SKM-1 (cell line): ENCODE measurements around the gene ZBTB46.

Experiments used
- DNase-seq: peaks from one replicate; lab custom pipeline; 2025; ENCODE audit not compliant: unreplicated experiment; lab: John Stamatoyannopoulos, UW

The ZBTB46 gene

GRCh38 chr20:63748070-63748933 is 82.8 kb downstream of the ZBTB46 start:
- no peak for DNase-seq

- DNase-seq, result no peak
Observed at GRCh38 chr20:63747622-63748069, 83.4 kb downstream of the ZBTB46 start.

- DNase-seq, result no peak
Observed at GRCh38 chr20:63746751-63747315, 84.2 kb downstream of the ZBTB46 start.

- no peak for DNase-seq
Observed at GRCh38 chr20:63745961-63746731, 84.9 kb downstream of the ZBTB46 start.

- no peak for DNase-seq
Observed at GRCh38 chr20:63745424-63745805, 85.6 kb downstream of the ZBTB46 start.

GRCh38 chr20:63744574-63745423 is 86.3 kb downstream of the ZBTB46 start:
- DNase-seq, result no peak

- no peak for DNase-seq
Observed at GRCh38 chr20:63744158-63744557, 86.9 kb downstream of the ZBTB46 start.

- DNase-seq, result no peak
Observed at GRCh38 chr20:63743210-63743970, 87.7 kb downstream of the ZBTB46 start.

GRCh38 chr20:63742381-63743024 is 88.6 kb downstream of the ZBTB46 start:
- no peak for DNase-seq

GRCh38 chr20:63741676-63742380 is 89.2 kb downstream of the ZBTB46 start:
- DNase-seq, result no peak

GRCh38 chr20:63741354-63741675 is 89.7 kb downstream of the ZBTB46 start:
- no peak for DNase-seq

- DNase-seq, result no peak
Observed at GRCh38 chr20:63740627-63741353, 90.3 kb downstream of the ZBTB46 start.

GRCh38 chr20:63740070-63740626 is 90.9 kb downstream of the ZBTB46 start:
- no peak for DNase-seq

- DNase-seq, result peak; percentile 13
Observed at GRCh38 chr20:63739130-63740069, 91.7 kb downstream of the ZBTB46 start, which contains the start of gene SLC2A4RG. Gene SLC2A4RG (plus strand): TSS chr20:63739776. CDS start chr20:63739913, 137 bp downstream.

- DNase-seq, result no peak
Observed at GRCh38 chr20:63738687-63739129, 92.4 kb downstream of the ZBTB46 start.

- DNase-seq, result no peak
Observed at GRCh38 chr20:63737945-63738686, 92.9 kb downstream of the ZBTB46 start.
